Ramos (cell line): ENCODE data around the gene TMEM167B.
"Not testable (repeated sequence)": the region's sequence is repeated elsewhere in the genome, so short reads cannot be mapped to it uniquely, and the experiment has no call there.

Source experiments
- in situ Hi-C: fragments of 300-500 bp; cut with MboI; formaldehyde crosslinking; loops from one replicate; pipeline ENCODE4 v1.14.3; 2022; ENCODE audit warnings: low sequenced_read_pairs; ENCODE audit not compliant: unreplicated experiment

Gene TMEM167B

DNA sequence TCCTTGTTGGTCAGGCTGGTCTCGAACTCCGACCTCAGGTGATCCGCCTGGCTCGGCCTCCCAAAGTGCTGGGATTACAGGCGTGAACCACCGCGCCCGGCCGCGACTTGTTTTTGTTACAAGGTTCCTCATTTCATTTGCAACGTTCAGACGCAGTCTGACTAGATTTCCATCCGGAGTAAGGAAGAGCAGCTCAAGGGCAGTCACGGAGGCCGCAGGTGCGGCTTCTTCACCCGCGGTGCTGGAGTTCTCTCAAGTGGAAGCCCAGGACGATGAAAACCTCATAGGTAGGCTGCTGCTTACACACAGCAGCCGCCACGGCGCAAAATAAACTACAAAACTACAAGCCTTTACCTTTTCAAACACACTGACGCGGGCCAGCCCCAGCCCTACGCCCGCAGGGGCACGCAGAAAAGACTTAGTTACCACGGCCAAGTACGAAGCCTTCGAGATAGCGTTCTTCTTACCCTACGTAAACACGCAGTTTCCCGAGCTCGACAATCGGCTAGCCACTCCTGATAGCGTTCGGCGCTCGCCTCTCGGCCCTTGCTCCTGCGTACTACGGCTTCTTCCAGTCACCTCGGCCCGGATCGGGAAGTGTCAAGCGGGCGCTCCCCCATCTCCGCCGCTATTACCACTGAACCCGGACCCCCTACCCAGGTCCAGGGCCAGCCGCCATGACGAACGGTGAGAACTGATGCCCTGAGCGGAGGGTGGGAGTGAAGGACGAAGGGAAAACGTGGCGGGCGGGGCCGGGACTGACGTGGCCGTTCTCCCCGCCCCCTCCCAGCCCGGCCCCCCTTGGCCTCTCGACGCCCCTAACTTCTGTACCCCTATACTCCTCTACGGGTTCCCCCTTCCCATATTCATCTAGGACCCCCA is at the start of gene TMEM167B:
Gene TMEM167B, plus strand, starts transcription at position 569 of the 882 bp plus-strand sequence. Its CDS starts 109 bp downstream, at position 678.
- in situ Hi-C loops: no loop called here

GRCh38 chr1:109040989-109041620 is 49.5 kb upstream of the TMEM167B start:
- in situ Hi-C loops: no loop called here

DNA sequence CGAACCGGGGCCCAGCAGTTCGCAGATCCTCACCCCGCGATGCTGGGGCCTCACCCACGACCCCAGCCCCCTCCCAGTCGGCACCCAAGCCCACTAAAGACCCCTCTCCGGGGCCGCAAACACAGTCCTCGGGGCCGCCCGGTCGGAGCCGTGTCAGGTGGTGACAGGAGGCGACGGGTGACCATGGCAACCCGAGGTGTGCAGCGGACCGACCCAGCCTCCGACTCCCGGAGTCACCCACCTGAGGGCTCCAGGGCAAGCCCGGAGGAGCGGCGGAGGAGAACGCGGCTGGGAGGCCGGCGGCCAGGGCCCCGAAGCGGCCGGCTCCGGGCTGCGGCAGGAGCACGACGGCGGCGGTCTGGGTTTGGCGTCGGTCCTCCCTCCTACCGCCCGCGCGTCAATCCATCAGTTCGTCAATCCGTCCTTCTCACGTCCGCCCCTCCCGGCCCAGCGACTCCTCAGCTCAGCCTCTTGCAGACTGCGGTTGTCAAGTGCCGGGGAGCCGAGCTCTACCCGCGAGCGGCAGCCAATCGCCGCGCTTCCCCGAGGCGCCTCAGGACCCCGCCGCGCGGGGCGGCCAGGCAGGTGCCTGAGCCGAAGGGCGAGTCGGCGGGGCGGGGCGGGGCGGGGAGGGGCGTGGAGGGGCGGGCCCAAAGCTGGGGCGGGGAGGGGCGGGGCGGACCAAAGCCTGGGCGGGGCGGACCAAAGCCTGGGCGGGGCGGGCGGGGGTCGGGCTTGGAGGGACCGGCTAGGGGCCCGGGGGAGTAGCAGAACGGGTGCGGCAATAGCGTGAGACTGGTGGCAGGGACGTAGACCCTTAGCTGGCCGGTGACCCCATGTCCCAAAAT is 48.7 kb upstream of the TMEM167B start, which contains the start of gene WDR47:
Gene WDR47, minus strand, starts transcription at position 482 of the 848 bp plus-strand sequence. CDS start 18,590 bp downstream, outside the sequence.
- in situ Hi-C loops: no loop called here

DNA sequence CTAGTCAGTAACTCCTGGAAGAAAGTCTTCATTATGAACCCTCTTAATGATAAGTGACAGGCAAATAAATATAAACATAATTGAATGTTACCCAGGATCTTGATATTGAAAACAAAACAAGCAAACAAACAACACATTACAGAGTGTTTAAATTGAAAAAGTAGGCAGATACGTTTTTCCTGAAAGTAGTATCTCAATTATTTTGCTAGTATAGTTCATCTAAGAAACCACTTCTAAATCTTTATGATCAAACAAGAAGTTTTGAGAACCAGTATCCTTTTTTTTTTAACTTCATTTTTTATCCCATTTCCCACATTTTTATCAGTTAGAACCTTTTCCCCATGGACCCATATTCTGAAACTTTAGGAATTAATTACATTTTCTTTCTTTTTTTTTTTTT is 45.0 kb upstream of the TMEM167B start:
- in situ Hi-C loops: no loop called here

- in situ Hi-C loops: no loop called here
These were observed 43.9 kb upstream of the TMEM167B start for GRCh38 chr1:109046671-109047070.

GRCh38 chr1:109047339-109047738 is 43.2 kb upstream of the TMEM167B start:
- in situ Hi-C loops: no loop called here

DNA sequence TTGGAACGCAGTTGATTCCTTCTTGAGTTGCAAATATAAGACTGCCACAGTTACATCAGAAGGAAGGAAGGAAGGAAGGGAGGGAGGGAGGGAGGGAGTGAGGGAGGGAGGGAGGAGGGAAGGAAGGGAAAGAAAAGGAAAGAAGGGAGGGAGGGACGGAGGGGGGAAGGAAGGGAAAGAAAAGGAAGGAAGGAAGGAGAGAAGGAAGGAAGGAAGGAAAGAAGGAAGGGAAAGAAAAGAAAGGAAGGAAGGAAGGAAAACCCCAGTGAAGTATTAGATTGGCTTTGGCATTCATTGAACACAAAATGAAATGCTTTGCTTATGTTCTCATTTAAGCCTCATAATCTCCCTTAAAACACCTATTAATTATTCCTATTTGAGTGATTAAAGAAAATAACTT is 42.2 kb upstream of the TMEM167B start:
- in situ Hi-C loops: no loop called here

GRCh38 chr1:109050228-109050995 is 40.2 kb upstream of the TMEM167B start:
- in situ Hi-C loops: no loop called here

- in situ Hi-C loops: not testable (repeated sequence)
These were observed 38.4 kb upstream of the TMEM167B start for GRCh38 chr1:109052145-109052544.

DNA sequence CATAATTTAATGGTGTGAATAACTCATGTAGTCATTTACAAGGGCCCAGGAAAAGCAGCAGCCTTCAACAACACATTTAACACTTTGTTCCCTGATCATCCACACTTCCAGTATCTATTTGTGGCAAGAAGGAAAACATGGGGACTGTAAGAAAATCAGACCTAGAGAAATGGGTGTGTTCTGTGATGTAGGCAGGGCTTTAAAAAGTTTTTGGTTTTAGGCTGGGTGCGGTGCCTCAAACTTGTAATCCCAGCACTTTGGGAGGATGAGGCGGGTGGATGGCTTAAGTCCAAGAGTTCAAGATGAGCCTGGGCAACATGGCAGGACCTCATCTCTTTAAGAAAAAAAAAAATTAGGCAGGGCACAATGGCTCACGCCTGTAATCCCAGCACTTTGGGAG is 34.5 kb upstream of the TMEM167B start:
- in situ Hi-C loops: no loop called here

GRCh38 chr1:109059026-109059425 is 31.5 kb upstream of the TMEM167B start:
- in situ Hi-C loops: no loop called here

GRCh38 chr1:109060707-109061106 is 29.9 kb upstream of the TMEM167B start:
- in situ Hi-C loops: no loop called here

- in situ Hi-C loops: no loop called here
These were observed 29.4 kb upstream of the TMEM167B start for GRCh38 chr1:109061183-109061582.

DNA sequence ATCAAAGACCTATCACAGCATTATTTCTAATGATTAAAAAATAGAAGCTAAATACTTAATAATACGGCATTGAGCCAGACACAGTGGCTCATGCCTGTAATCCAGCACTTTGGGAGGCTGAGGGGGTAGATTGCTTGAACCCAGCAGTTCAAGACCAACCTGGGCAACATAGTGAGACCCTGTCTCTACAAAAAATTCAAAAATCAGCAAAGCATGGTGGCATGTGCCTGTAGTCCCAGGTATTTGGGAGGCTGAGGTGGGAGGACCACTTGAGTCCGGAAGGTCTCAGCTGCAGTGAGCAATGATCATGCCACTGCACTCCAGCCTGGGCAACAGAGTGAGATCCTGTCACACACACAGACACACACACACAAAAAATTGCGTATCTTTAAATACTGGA is 25.4 kb upstream of the TMEM167B start:
- in situ Hi-C loops: no loop called here

GRCh38 chr1:109067883-109068282 is 22.7 kb upstream of the TMEM167B start:
- in situ Hi-C loops: no loop called here

- in situ Hi-C loops: no loop called here
These were observed 21.3 kb upstream of the TMEM167B start for GRCh38 chr1:109069294-109069693.

- in situ Hi-C loops: no loop called here
These were observed 14.8 kb upstream of the TMEM167B start, which contains the start of gene TAF13 for GRCh38 chr1:109075531-109076490. Gene TAF13, minus strand, starts transcription at chr1:109076003. Its CDS starts 56 bp downstream, at chr1:109075947.

- in situ Hi-C loops: no loop called here
These were observed 12.2 kb upstream of the TMEM167B start for GRCh38 chr1:109078317-109078716.

- in situ Hi-C loops: no loop called here
These were observed 11.3 kb upstream of the TMEM167B start for GRCh38 chr1:109079240-109079622.
